ENCODE data around the gene PTBP1. TPM values are rescaled to one million over a fixed set of nuclear protein-coding genes. Genes with fewer than 3 reads are reported as not detected.

PTBP1 gene
- total RNA-seq, 1 experiment from 2014 or later, result 712 TPM

GRCh38 chr19:824885-825284, 27.6 kb downstream of the PTBP1 start:
- H4K20me1 ChIP-seq (ENCODE audit: control insufficient read depth, insufficient read depth, insufficient read length), result no peaks in the 10 kb centered on the region
- H3K18ac ChIP-seq (ENCODE audit: insufficient read length, low read depth, low read length), result no peak overlapping the region
- H3K79me2 ChIP-seq (ENCODE audit: insufficient read depth, low read length), result no peaks in the 10 kb centered on the region
- no peaks in the 10 kb centered on the region for H3K79me1 ChIP-seq (ENCODE audit: insufficient read depth, low read depth, low read length, poor library complexity, severe bottlenecking)
- no peak overlapping the region for H2BK15ac ChIP-seq (ENCODE audit: low read depth, low read length)
- H3K27me3 ChIP-seq (ENCODE audit: insufficient read depth, low read length), result no peaks in the 10 kb centered on the region
- no peak overlapping the region for H3K4ac ChIP-seq (ENCODE audit: low read depth, low read length)
- no peak overlapping the region for H2BK5ac ChIP-seq (ENCODE audit: insufficient read length, low read length)
- H4K5ac ChIP-seq (ENCODE audit: insufficient read length, low read depth, low read length), result no peak overlapping the region
- H3K4me1 Mint-ChIP-seq, result peaks cover 7 to 14% of the 10 kb centered on the region in 2 experiments
- DNase-seq, result no peak
- no peak overlapping the region for H3T11ph ChIP-seq (ENCODE audit: low read length)
- no peak overlapping the region for H2BK120ac ChIP-seq (ENCODE audit: low read depth, low read length, poor library complexity, severe bottlenecking)
- no peaks in the 10 kb centered on the region for H3K9me3 ChIP-seq (ENCODE audit: control insufficient read depth, low read depth, low read length)
- H3K4me2 ChIP-seq (ENCODE audit: insufficient read depth, insufficient read length, low read length), result no peak overlapping the region
- no peak overlapping the region for H3K4me3 Mint-ChIP-seq
- H3K27ac Mint-ChIP-seq, result no peak overlapping the region
- no peak overlapping the region for H3K56ac ChIP-seq (ENCODE audit: insufficient read length, low read depth, low read length)
- peaks cover 0 to 2% (median under 1%) of the 10 kb centered on the region in 3 experiments; a peak in 3 of 7 replicates for H3K36me3 Mint-ChIP-seq (ENCODE audit: insufficient read depth in 1 of 3, low read depth in 3 of 3)
- H3K9me3 Mint-ChIP-seq, result no peaks in the 10 kb centered on the region
- no peak overlapping the region for H3K14ac ChIP-seq (ENCODE audit: insufficient read depth, low read length)
- no peak overlapping the region for H2AFZ ChIP-seq (ENCODE audit: low read length)
- H4K91ac ChIP-seq (ENCODE audit: insufficient read length, low read depth, low read length), result no peak overlapping the region
- no peak overlapping the region for H3K23ac ChIP-seq (ENCODE audit: insufficient read length, low read depth, low read length)
- peaks cover 5% of the 10 kb centered on the region for H3K27me3 Mint-ChIP-seq (ENCODE audit: low read depth)
- H3K4me1 ChIP-seq (ENCODE audit: insufficient read depth, low read length), result no peaks in the 10 kb centered on the region; the same call in 1 of the 2 replicates
- H3K27ac ChIP-seq (ENCODE audit: insufficient read length, low read depth, low read length), result no peak overlapping the region
- H3K23me2 ChIP-seq (ENCODE audit: insufficient read length, low read depth, low read length, poor library complexity, severe bottlenecking), result no peaks in the 10 kb centered on the region
- no peak overlapping the region for H2BK20ac ChIP-seq (ENCODE audit: low read depth, low read length, poor library complexity, severe bottlenecking)
- no peak overlapping the region for H2AK5ac ChIP-seq (ENCODE audit: insufficient read length, low read length)
- no peak overlapping the region for H4K8ac ChIP-seq (replicated peaks; ENCODE audit: insufficient read length, low read depth, low read length)
- TF ChIP-seq, protein P1, sequence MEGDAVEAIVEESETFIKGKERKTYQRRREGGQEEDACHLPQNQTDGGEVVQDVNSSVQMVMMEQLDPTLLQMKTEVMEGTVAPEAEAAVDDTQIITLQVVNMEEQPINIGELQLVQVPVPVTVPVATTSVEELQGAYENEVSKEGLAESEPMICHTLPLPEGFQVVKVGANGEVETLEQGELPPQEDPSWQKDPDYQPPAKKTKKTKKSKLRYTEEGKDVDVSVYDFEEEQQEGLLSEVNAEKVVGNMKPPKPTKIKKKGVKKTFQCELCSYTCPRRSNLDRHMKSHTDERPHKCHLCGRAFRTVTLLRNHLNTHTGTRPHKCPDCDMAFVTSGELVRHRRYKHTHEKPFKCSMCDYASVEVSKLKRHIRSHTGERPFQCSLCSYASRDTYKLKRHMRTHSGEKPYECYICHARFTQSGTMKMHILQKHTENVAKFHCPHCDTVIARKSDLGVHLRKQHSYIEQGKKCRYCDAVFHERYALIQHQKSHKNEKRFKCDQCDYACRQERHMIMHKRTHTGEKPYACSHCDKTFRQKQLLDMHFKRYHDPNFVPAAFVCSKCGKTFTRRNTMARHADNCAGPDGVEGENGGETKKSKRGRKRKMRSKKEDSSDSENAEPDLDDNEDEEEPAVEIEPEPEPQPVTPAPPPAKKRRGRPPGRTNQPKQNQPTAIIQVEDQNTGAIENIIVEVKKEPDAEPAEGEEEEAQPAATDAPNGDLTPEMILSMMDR (conservative IDR thresholded peaks at IDR 0.05), result no peak
- no CpG with 5 or more reads among the region's 15 CpGs for WGBS (ENCODE audit: extremely low coverage, insufficient read length, low lambda C conversion rate)
- no peak overlapping the region for H3K9ac ChIP-seq (ENCODE audit: extremely low read depth, insufficient read length, low read length)
- H2BK12ac ChIP-seq (ENCODE audit: insufficient read length, low read depth, low read length), result no peak overlapping the region

Measured in H9 (cell line).